ENCODE data around the gene PAX8.

PAX8 gene

GRCh38 chr2:113233593-113234550 is 44.8 kb downstream of the PAX8 start:
- peak; percentile 48 for TF ChIP-seq CTCF (IDR thresholded peaks at IDR 0.05; ENCODE audit: low read depth, low read length, missing control alignments)
- no peaks in the 10 kb centered on the region for H3K27me3 ChIP-seq (replicated peaks)
- H3K36me3 ChIP-seq (replicated peaks) = no peaks in the 10 kb centered on the region
- no peak for DNase-seq
- H3K27ac ChIP-seq = no peak overlapping the region
- in situ Hi-C loops (cut with HindIII; ENCODE audit: low pct_ligation_motif_present, low sequenced_read_pairs) = no loop called here
- H3K4me3 ChIP-seq (ENCODE audit: low read depth, low read length) = no peak overlapping the region

GRCh38 chr2:113232740-113233139 is 46.0 kb downstream of the PAX8 start:
- H3K4me3 ChIP-seq (ENCODE audit: low read depth, low read length) = no peak overlapping the region
- DNase-seq = no peak
- in situ Hi-C loops (cut with HindIII; ENCODE audit: low pct_ligation_motif_present, low sequenced_read_pairs) = no loop called here
- H3K27ac ChIP-seq = no peak overlapping the region
- H3K36me3 ChIP-seq (replicated peaks) = no peaks in the 10 kb centered on the region
- no peak for TF ChIP-seq CTCF (IDR thresholded peaks at IDR 0.05; ENCODE audit: low read depth, low read length, missing control alignments)
- H3K27me3 ChIP-seq (replicated peaks) = no peaks in the 10 kb centered on the region

- in situ Hi-C loops (cut with HindIII; ENCODE audit: low pct_ligation_motif_present, low sequenced_read_pairs) = no loop called here
Measured at GRCh38 chr2:113232123-113232522, 46.6 kb downstream of the PAX8 start.

GRCh38 chr2:113231064-113231463 is 47.7 kb downstream of the PAX8 start:
- no peak overlapping the region for H3K4me3 ChIP-seq (ENCODE audit: low read depth, low read length)
- no peaks in the 10 kb centered on the region for H3K36me3 ChIP-seq (replicated peaks)
- no peak for TF ChIP-seq CTCF (IDR thresholded peaks at IDR 0.05; ENCODE audit: low read depth, low read length, missing control alignments)
- DNase-seq = no peak
- no peaks in the 10 kb centered on the region for H3K27me3 ChIP-seq (replicated peaks)
- H3K27ac ChIP-seq = no peak overlapping the region
- in situ Hi-C loops (cut with HindIII; ENCODE audit: low pct_ligation_motif_present, low sequenced_read_pairs) = no loop called here

More at GRCh38 chr2:113232123-113232522, 46.6 kb downstream of the PAX8 start:
- no peak overlapping the region for H3K4me3 ChIP-seq (ENCODE audit: low read depth, low read length)
- no peaks in the 10 kb centered on the region for H3K36me3 ChIP-seq (replicated peaks)
- no peak overlapping the region for H3K27ac ChIP-seq
- no peak for DNase-seq
- no peaks in the 10 kb centered on the region for H3K27me3 ChIP-seq (replicated peaks)
- TF ChIP-seq CTCF (IDR thresholded peaks at IDR 0.05; ENCODE audit: low read depth, low read length, missing control alignments) = no peak

- TF ChIP-seq CTCF (IDR thresholded peaks at IDR 0.05; ENCODE audit: low read depth, low read length, missing control alignments) = no peak
- Histone ChIP-seq H3K27ac (no peak overlapping the region), H3K36me3 (replicated peaks) (no peaks in the 10 kb centered on the region), H3K4me3 (ENCODE audit: low read depth, low read length) (no peak overlapping the region), H3K27me3 (replicated peaks) (no peaks in the 10 kb centered on the region)
- in situ Hi-C loops (cut with HindIII; ENCODE audit: low pct_ligation_motif_present, low sequenced_read_pairs) = no loop called here
- no peak for DNase-seq
Measured at GRCh38 chr2:113230531-113230930, 48.2 kb downstream of the PAX8 start.
